NCI-H524 treated with DMSO at 0.1 percent for 48 hours (cell line): ENCODE results near the gene KIAA0040.

ENCODE experiments used
- DNase-seq: peaks from one replicate; lab custom pipeline; 2025; lab: John Stamatoyannopoulos, UW

Gene KIAA0040

GRCh38 chr1:175200678-175201521 is 8.3 kb upstream of the KIAA0040 start:
- no peak for DNase-seq

- DNase-seq, result no peak
These were observed 5.8 kb upstream of the KIAA0040 start for GRCh38 chr1:175198332-175198731.

- no peak for DNase-seq
These were observed 5.0 kb upstream of the KIAA0040 start for GRCh38 chr1:175197531-175197930.

GRCh38 chr1:175195798-175196197 is 3.2 kb upstream of the KIAA0040 start:
- DNase-seq, result no peak

GRCh38 chr1:175195281-175195680 is 2.7 kb upstream of the KIAA0040 start:
- no peak for DNase-seq

GRCh38 chr1:175193527-175193910 is 943 bp upstream of the KIAA0040 start:
- DNase-seq, result no peak

- DNase-seq, result no peak
These were observed 406 bp downstream of the KIAA0040 start for GRCh38 chr1:175192111-175192629.

GRCh38 chr1:175191659-175192058 is 917 bp downstream of the KIAA0040 start:
- no peak for DNase-seq

- no peak for DNase-seq
These were observed 3.6 kb downstream of the KIAA0040 start for GRCh38 chr1:175188936-175189335.

GRCh38 chr1:175186433-175187160 is 6.0 kb downstream of the KIAA0040 start:
- DNase-seq, result no peak

- DNase-seq, result no peak
These were observed 6.7 kb downstream of the KIAA0040 start for GRCh38 chr1:175185903-175186302.

GRCh38 chr1:175183586-175183985 is 9.0 kb downstream of the KIAA0040 start:
- DNase-seq, result no peak

GRCh38 chr1:175182201-175182746 is 10.3 kb downstream of the KIAA0040 start:
- DNase-seq, result no peak

GRCh38 chr1:175179837-175180590 is 12.6 kb downstream of the KIAA0040 start:
- DNase-seq, result no peak

GRCh38 chr1:175178456-175178855 is 14.1 kb downstream of the KIAA0040 start:
- DNase-seq, result no peak

- DNase-seq, result no peak
These were observed 14.5 kb downstream of the KIAA0040 start for GRCh38 chr1:175178056-175178455.

GRCh38 chr1:175176246-175176645 is 16.3 kb downstream of the KIAA0040 start:
- no peak for DNase-seq

GRCh38 chr1:175174309-175175102 is 18.1 kb downstream of the KIAA0040 start:
- no peak for DNase-seq

- no peak for DNase-seq
These were observed 19.0 kb downstream of the KIAA0040 start for GRCh38 chr1:175173531-175173930.

- DNase-seq, result no peak
These were observed 20.1 kb downstream of the KIAA0040 start for GRCh38 chr1:175172503-175172902.
